ENCODE measurements around the gene SP7.

- TF ChIP-seq CTCF (IDR thresholded peaks at IDR 0.05 in 2 of 3, conservative IDR thresholded peaks at IDR 0.05 in 1 of 3; ENCODE audit: insufficient read depth in 2 of 3, low read depth in 1 of 3, low read length in 3 of 3) (no peak), JUN (IDR thresholded peaks at IDR 0.05; ENCODE audit: borderline replicate concordance, low read depth, low read length) (no peak), JUN (CRISPR knock-in tag; IDR thresholded peaks at IDR 0.05; ENCODE audit: borderline replicate concordance) (no peak), L3MBTL2 (IDR thresholded peaks at IDR 0.05) (no peak), SOX6 (IDR thresholded peaks at IDR 0.05) (no peak), RNF2 (IDR thresholded peaks at IDR 0.05) (no peak), ATF3 (IDR thresholded peaks at IDR 0.05) (no peak), ATF3 (CRISPR knock-in tag; conservative IDR thresholded peaks at IDR 0.05) (no peak), POLR2AphosphoS5 (IDR thresholded peaks at IDR 0.05; ENCODE audit: control insufficient read depth, insufficient read depth, low read depth, low read length) (no peak), TAF15 (IDR thresholded peaks at IDR 0.05; ENCODE audit: low read depth, low read length) (no peak), HCFC1 (IDR thresholded peaks at IDR 0.05; ENCODE audit: low read depth, low read length) (no peak), HDAC8 (tag; IDR thresholded peaks at IDR 0.05) (no peak), ZNF644 (tag; IDR thresholded peaks at IDR 0.05; ENCODE audit: low read depth) (no peak), FOS (IDR thresholded peaks at IDR 0.05; ENCODE audit: extremely low read depth, insufficient read length) (no peak)
These were observed 40.3 kb downstream of the SP7 start for GRCh38 chr12:53295891-53296219.

Data from K562 (cell line).